HG03025 (cell line): Measurements from ENCODE around the gene CSNK1G1.

ENCODE experiments used
- ATAC-seq: cut with Tn5 transposase; IDR thresholded peaks from one replicate; pipeline ENCODE4 v1.9.1; 2021; ENCODE audit warnings: mild to moderate bottlenecking, moderate library complexity; ENCODE audit not compliant: unreplicated experiment, low FRiP score

The CSNK1G1 gene

DNA sequence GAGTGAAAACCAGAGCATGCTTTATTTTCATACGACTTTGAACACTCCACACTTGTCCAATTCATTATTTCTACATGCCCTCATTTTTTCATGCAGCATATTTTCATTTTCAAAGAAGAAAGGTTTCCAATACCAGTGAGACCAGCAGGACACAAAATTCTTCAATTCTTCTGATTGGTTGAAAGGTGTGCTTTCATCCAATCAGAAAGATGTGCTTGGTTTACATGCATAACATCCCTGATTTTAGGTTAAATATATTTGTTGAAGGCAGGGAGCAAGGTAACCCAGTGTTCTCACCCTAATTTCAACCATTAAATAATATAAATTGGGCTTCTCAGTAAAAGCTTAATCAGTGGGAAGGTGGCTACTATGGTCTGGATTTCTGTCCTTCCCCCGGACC lies 145.6 kb downstream of the CSNK1G1 start:
- ATAC-seq: no peak

DNA sequence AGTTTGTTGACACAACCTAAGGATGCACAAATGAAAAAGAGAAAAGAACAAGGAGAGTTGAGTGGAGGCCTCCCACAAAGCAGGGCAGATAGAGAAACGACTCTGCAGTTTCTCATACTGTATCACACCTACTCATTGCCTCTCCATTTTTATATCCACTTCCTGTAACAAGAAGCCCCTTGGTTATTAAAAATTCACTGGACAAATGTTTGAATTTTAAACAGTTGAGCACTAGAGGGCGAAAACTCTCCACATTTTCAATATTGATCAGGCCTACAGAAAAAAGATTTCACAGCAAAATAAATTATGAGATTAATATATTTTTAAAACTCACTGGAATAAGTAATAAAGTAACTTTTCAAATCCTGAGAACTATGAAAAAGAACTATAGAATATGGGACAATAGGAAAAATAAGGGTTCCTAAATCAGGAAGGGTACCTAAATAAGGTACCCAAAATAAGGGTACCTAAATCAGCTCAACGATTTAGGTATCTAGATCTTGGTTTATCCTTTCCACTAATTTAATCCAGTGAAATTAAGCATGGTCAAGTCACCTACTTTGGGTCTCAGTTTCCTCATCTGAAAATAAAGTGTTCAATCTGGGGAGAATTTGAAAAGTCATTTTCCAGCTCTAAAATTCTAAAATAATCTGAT lies 146.2 kb downstream of the CSNK1G1 start:
- ATAC-seq: no peak

DNA sequence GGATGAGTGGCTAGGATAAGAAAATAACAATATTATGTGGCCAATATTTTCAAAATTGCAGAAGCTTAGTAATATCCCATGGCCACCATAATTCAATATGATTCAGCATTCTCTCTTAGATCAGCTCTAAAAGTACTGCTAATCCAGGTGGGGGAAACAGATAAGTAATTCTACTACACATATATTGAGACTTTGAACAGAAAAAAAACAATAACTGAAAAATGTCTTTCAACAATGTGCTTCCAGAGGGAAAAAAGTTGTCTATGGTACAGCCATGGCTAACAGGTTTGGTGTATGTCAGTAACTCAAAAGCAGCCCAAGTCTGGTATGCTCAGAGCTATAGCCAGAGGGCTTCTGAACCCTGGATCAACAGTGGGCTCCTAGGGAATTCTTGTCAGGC lies 150.8 kb downstream of the CSNK1G1 start:
- ATAC-seq: no peak

DNA sequence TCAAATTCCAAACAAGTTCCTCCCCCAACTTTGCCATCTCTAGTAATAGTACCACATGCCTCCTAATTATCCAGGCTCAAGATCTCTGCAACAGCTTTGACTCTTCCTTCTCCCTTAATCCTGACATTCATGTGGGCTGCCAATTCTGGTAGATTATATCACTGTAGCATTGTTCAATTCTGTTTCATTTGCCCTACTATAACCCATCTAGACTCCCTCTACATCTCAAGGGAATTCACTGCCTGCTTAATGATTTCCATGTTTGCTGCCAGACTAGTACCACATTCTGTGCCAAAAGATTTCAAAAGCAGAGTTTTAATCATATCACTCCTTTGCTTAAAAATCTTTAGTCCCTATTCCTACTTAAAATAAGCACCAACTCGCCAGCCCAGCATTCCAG lies 158.5 kb downstream of the CSNK1G1 start:
- no peak for ATAC-seq

DNA sequence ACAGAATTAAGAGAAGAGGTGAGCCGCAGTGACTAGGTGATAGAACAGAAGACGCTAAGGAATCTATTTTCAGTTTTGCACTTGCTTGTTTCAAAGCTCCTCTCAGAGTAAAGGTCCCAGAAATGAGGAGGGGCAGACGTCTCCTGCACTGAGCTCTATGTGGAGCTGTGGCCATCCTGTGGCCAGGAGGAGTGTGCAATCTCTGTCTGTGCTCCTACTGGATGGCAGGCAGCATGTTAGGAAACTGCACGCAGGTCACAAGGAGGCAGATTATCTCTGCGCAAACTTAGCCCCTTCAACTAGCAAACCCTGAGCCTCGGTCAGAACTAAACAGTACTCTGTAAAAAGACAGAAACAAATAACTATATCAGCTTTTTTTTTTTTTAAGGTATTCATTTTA lies 162.0 kb downstream of the CSNK1G1 start:
- ATAC-seq: no peak

DNA sequence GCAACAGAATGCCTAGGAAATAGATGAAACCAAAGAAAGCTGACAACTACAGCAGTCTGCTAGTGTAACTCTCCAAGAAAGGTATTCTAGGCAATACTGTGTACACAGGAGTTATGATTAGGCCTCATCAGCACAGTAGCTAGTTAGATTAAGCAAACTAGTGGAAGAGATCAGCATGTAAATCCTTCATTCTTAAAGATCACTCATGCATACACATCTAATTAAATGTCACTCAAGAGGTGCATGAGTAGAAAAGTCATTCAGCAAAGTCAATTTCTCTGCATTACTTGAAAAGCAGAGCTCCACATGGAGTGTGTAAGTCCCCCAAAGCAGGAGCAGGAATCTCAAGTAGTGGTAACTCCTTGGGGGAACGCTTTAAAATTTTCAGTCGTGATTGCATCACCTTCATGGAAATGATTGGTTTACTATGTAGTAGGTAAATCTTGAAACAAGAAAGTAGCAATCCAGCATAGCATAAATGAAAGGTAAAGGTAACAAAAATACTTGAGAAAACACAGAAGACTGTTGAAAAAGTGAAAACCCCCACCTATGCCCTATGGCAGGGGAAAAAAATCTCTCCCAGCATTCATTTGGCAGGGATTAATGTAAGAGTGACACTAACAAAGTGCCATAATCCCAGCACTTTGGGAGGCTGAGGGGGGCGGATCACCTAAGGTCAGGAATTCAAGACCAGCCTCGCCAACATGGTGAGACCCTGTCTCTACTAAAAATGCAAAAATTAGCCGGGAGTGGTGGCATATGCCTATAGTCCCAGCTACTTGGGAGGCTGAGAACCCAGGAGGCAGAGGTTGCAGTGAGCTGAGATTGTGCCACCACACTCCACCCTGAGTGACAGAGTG lies 163.8 kb downstream of the CSNK1G1 start:
- ATAC-seq: no peak

DNA sequence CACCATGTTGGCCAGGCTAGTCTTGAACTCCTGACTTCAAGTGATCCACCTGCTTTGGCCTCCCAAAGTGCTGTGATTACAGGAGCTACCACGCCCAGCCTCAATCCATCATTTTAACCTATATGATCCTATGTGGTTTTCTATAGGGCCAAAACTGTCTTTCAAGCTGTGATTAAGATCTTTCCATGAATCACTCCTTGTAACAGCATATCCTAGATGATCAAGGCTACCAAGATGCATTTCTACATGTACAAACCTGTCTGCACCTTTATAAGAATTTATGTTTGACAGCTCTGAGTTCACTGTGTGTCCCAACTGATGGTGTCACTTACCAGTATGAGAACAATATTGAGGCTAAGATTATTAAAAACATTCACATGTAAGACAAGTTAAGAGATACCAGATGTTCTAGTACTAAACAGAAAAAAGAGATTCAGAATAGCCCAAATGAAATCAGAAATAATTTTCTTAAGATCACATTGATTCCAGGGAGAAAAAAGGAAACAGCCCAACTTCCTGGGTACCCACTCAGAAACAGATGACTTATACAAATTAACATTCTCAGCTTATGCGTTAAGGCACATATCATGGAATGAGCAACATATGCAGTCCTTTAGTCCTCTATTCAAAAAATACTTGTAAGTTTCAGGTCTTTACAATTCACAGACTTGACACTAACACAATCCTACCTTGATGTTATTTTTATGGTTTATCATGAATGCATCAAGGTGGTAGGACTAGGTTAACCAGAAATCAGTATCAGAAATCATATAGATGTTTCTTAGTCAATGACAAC lies 168.4 kb downstream of the CSNK1G1 start:
- no peak for ATAC-seq

DNA sequence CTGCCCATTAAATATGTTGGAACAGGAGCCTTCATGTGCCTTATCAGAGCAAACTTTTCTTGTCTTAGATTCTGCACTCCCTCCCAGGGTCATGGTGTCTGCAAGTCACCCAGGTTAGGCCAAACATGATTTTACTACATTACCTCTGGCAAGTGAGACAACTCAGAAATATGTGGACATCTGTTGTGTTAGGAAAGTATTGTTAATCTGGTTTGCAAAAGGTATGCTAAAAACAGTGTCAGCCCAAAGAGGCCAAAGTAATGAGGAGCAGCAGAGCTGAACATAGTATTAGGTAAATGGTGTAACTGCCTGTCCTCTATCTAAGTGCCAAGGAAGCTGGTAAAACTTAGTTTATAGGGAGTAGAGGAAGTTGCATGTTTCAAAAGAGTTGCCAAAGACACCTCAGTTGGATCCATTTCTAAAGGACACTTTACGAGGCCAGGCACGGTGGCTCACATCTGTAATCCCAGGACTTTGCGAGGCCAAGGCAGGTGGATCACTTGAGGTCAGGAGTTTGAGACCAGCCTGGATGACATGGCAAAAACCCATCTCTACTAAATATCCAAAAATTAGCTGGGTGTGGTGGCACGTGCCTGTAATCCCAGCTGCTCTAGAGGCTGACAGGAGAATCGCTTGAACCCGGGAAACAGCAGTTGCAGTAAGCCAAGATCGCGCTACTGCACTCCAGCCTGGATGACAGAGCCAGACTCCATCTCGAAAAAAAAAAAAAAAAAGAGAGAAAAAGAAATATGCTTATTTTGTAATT lies 170.6 kb downstream of the CSNK1G1 start:
- no peak for ATAC-seq

DNA sequence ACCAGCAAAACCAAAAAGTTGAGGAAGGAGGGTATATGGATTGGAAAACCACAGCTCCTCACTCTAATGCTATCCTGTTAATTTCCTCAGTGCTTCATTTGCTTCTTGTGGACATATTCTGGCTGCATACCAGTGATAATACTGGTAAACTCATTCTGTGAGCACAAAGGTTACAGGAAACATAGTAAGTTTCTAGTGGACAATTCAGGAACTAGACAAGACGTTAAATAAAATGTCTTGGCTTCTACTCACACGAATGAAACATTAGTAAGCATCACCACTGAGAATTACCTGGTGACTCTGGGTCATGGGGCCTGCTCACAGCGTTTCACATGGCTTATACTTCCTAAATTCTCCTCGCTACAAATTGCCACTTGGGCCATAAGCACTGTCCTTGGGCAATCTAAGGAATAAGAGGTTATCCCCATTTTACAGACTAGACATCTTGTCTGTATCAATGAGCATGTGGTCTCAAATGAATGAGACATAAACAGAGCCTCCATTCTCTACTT lies 173.1 kb downstream of the CSNK1G1 start:
- no peak for ATAC-seq

DNA sequence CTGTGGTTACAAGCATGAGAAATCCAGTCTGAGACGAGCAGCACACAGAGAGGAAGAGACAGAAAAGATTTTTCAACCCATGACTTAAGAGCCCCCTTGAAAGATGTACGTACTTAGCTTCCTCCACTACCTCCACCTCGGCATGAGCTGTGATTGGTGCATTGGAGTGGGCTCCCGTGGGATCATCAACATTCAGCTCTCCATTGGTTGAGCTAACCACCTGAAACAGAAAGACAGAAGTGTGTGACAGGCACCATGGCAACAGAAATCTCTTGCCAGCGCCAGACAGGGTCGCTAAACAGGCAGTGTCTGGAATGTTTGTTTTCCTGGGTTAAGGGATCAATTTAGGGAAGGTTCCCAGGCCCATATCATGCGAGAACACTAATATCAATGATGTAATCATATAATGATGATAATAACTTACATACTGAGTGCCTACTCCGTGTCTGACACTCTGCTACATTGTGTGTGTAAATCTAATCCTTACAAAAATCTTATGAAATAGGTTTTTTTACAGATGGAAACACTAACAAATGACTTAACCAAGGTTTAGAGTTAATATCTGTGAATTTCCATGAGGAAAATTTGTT lies 175.6 kb downstream of the CSNK1G1 start:
- ATAC-seq: no peak

DNA sequence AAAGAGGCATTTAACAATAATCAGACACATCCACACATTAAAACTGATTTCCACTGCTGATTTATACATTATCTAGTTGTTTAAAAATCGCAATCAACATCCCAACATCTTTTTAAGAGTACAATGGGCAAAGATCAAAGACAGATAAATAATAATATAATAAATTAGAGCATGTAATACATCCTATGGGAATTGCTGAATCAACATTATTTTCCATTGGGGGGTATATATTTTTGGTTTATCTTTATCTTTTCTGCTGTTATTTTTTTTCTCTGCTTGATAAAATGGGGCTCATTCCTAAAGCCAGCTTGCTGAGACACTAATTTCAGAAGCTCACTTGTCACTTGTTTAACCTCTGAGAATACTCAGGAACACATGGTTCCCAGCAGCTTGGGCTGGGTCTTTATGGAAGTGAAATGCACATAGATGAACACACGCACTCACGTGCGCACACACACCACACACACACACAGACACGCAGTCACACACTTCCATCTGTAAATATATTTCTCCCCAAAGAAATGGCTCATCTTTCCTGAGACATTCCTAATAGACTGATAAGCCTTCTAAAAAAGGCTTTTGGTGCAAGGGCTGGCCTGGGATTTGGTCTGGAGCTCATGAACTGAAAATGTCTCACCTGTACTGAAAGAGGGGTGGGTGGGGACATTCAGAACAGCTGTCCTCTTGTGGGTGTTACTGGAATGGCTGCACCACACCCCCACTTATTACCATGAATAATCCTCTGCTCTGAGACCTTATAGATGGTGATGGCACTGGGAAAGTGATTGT lies 189.7 kb downstream of the CSNK1G1 start:
- ATAC-seq: no peak

DNA sequence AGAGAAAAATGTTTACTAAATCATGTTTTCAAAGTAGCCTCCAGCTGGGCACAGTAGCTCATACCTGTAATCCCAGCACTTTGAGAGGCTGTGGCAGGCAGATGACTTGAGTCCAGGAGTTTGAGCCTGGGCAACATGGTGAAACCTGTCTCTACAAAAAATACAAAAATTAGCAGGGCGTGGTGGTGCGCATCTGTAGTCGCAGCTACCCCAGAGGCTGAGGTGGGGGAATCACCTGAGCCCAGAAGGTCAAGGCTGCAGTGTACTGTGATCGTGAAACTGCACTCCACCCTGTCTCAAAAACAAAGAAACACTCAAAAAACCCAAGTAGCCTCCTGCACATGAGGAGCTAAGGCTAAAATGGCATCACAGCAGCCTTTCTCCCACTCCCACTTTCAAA lies 191.5 kb downstream of the CSNK1G1 start:
- no peak for ATAC-seq

DNA sequence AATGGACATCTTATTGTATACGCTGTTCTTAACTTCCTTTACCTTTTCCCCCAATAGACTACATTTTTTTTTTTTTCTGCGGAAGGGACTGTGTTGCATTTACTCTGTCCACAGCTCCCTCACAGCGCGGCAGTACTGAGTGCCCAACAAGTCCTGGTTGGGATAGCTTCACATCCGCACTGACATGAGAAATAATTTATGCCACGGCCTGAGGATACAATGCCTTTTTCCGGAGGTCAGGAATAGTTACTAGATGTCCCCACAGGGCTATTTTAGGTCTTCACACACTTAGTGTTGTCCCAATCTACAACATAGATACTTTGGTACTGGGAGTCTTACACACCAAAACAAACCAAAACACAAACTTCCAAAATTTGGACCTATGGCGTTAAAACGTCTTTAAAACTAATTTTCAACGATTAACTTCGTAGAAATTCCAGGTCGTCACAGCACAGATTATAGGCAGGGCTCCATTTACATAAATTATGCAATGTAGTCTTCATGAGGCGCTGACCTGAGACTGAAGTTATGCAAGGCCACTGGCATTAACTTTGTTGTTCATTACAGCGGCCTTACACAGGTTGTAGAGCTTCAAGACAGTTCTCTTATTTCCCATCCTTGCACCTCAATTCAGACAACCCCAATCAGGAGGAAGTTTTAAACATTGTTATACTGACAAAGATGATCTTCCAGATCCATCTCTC lies 192.2 kb downstream of the CSNK1G1 start:
- ATAC-seq: peak; percentile 1

DNA sequence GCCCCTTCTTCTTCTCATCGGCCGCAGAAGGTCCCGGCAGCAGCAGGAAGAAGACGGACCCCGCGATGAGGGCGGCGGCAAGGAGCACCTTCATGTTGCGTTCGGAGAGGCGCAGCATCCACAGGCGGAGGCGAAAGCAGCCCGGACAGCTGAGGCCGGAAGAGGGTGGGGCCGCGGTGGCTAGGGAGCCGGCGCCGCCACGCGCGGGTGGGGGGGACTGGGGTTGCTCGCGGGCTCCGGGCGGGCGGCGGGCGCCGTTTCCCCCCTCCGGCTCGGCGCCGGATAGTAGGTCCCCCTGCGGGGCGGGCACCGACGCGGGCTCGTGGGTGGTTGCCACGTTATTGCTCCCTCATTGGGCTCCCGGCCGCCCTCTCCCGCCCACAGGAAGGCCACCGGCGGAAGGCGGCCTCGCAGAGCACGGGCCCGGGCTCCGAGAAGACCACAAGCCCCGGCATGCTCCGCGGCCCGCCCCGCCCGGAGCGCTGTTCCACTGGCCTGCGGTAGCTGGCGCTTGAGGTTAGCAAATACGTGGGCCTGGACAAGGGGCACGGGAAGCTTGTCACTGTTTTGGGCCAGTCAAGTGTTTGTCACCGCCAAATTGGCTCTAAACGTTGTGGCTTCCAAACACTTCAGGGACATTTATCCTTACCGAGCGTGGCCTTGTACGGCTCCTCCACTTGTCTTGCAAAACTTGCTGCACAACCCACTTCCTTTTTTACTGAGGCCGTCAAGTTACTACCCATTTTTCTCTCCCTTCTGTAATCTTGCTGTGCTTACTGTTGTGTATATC lies 192.9 kb downstream of the CSNK1G1 start, which contains the start of gene PPIB:
Gene PPIB, minus strand, starts transcription at position 154 of the 790 bp plus-strand sequence. Its CDS starts 36 bp downstream, at position 118.
- ATAC-seq: peak; percentile 86

DNA sequence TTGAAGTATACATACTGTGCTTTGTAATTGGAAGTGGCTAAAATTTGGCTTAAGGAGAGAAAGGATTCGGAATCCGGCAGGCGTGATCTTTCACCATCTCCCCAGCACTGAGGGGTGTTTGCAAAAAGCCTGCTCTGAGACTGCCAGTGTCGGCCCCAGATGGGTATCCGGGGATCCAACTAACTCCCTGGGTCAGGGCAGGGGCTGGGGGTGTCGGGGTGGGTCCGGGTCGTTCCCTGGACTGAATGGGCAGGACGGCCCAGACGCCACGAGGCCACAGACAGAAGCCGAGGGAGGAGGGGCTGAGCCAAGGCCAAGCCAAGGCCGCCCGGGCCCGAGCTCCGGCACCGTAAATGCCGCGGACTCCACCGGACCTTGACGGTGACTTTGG lies 193.5 kb downstream of the CSNK1G1 start:
- peak; percentile 23 for ATAC-seq

DNA sequence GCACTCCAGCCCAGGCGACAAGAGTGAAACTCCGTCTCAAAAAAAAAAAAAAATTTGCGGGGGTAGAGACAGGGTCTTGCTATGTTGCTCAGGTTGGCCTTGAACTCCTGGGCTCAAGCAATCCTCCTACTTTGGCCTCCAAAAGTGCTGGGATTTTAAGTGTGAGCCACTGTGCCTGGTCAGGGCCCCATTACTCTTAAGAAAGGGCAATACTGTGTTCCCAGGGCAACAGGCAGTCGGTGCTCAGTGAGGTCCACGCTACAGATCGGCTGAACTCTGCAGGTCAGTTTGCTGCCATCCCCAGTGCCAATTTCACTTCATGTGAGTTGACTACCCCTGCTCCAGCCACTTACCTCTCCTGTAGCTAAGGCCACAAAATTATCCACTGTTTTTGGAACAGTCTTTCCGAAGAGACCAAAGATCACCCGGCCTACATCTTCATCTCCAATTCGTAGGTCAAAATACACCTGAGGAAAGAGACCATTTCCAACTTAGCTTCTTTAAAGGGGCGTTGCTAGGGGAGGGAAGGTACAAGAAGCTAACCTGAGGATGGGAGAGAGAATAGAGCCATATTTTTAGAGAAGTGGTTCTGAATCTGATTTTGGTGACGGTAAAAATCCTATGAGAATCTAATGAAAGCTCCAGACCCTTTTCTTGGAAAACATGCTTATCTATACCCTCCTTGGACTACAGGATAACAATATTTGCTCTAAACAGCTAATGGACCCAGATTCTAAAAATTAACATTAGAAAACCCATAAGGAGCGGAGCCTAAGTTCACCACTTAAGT lies 194.1 kb downstream of the CSNK1G1 start:
- no peak for ATAC-seq
